ENCODE data around the gene LIM2.

The LIM2 gene

DNA sequence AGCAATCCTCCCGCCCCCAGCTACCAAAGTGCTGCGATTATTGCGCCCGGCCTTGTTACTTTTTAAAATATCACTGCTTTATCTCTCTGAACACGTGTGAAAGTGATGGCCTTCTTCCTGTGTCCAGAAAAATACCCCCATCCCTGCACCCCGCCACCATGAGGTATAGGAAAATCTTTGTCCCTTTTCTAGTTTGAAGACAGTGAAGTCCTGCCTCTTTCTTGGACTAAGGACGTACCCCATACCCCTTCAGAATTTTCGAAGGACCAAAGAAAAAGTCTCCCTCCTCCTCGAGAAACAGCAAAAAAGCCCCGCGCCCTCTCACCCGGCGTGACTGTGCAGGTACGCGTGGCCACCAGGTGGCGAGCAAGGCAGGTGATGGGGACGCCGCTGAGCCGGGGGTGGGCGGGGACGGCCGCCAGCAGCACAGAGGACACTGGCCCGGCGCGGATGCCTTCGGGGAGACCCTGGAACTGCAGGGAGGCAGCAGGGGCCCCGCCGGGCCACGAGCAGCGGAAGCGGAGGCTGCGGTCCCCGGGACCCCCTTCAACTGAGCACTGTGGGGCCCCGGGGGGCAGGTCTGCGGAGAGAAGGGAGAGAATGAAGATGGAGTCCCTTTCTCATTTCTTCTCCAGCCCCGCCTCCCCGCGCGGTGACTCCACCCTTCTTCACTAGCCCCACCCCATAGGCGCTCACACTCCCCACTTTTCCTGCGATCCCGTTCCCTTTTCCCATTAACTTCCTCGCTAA is 49.0 kb downstream of the LIM2 start:
- peak in 1 of 2 experiments; percentile 4 for DNase-seq

DNA sequence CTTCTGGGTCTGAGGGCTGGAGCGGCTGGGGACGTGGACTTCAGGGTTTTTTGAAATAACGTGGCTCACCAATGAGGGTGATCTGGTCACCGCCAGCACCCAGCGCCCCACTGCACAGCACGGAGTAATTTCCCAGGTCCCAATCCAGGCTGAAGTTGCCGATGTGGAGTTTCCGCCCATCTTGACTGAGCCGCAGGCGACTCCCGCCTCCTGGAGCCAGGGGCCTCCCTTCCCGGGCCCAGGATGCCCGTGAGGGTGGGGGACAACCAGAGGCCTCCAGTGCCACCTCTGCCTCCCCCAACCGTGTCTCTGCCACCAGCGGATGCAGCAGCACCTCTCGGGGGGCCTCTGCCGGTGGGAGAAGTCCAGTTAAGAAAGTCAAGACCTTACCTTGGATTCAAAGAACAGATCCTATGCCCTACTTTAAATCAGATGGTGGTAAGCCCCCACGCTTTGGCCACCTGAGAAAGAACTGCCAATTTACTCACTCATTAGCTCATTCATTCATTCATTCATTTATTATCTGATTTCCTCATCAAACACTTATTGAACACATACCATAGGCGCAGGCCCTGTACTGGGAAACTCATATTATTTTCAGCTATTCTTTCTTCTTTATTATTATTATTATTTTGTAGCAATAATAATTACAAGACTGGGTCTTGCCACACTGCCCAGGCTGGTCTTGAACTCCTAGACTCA is 49.8 kb downstream of the LIM2 start:
- DNase-seq = no peak

DNA sequence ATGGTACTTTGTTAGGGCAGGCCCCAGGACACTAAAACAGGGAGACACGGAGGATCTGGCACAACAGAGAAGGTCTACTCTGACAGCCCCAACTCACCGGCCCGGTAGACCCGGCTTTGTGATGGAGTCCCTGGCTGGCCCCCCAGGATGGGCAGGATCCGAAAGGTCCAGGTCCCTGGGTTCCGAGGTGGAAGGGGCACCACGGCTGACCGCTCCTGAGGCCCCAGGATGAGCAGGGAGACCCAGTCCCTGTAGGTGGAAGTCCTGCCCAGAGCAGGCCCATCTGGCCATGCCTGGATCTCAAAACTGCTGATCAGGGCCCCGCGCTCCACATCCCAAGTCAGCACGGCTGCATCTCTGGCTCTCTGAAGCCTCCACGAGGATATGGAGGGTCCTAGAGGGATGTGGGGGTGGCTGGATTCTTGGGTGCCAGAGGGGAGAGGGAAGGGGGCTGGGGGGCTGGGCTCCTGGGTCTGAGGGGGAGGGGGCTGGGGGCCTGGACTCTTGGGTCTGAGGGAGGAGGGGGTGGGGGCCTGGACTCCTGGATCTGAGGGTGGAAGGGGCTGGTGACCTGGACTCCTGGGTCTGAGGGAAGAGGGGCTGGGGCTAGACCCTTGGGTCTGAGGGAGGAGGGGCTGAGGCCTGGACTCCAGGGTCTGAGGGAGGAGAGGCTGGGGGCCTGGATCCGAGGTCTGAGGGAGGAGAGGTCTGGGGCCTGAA is 50.5 kb downstream of the LIM2 start:
- no peak for DNase-seq

DNA sequence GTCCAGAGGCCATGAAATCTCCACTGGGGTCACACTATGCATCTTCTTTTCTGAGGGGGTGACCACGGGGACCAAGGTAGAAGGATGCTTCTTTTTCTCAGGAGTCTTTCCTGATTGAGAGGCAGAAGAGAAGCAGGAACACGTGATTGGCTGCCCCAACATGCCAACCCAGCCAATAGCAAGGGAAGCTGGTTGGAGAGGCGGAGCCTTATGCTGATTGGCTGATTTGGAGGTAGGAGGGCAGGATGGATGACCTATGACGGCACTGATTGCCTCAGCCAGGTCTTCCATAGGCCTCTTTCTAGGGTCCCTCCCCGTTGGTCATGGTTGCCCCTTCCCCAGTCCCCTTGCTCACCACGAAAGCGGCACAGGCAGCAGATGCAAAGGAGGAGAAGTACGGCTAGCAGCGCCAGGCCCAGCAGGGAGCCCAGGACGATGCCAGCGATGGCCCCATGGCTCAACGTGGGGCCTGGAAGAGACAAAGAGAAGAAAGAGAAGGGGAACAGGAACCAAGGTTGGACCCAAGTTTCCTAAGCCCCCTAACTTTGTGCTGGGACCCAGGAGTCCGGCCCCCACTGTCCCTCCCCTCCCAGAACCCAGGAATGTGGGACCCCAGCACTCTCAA is 53.8 kb downstream of the LIM2 start:
- no peak for DNase-seq

DNA sequence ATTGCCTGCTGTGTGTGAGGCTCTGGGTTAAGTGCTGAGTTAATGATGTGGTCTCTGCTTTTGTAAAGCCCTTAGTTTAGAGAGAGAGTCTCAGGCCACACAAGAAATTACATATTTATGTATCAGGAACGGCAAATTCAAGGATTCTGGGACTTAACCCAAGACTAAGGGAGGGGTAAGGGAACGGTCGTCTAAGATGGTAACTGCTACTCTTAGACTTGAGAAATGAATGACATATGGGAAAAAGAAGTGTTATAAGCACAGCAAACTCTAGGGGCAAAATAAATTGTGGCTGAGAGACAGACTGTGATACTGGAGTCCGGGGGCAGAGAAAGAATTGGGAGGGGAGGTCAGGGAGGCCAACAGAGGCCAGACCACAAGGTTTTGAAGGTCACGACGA is 56.1 kb downstream of the LIM2 start:
- DNase-seq = no peak

DNA sequence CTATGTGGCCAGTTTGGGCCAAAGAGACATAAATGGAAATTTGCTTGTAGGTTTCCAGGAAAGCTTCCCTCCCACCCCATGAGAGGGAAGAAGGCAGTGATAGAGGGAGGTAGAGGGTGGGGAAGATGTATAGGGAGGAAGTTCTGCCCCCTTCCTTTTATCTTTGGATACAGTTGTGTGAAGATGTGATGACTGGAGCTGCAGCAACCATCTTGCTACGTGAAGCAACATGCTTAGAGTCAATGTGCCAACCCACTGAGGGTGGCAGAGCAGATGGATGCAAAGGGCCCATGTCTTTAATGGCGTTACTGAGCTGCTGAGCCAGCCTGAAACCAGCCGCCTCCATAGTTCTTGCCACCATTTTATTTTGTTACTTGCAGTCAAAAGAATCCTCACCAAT is 56.6 kb downstream of the LIM2 start:
- DNase-seq = no peak

DNA sequence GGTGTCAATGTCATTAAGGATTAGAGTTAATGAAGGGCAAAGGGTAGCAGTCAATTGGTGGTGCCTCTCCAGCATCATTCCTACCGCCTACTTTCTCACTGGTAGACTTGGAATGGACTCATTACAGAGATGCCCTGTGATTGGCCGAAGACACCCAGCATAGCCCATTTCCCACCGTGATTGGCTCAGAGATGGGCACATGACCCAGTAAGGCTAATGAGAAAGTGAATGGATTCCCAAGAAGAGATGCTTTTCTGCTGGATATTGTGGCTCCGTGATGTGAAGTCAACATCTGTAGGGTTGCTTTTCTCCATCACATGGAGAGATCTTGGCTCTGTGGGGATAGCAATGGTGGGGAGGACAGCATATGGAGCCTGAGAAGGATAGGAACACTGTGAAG is 57.4 kb downstream of the LIM2 start:
- no peak for DNase-seq

Data from NCI-H187 (cell line).